WERI-Rb-1 (cell line): Measurements from ENCODE around the gene OR10R2.

Experiments used
- DNase-seq: peaks from one replicate; pipeline ENCODE4 v3.0.0-alpha.2; 2020
- H3K27ac ChIP-seq: fragments of 250-450 bp; sonication (Bioruptor Pico); 2 replicates; pipeline ENCODE4 v1.5.1; 2020; ENCODE audit warnings: mild to moderate bottlenecking, moderate library complexity
- H3K27me3 ChIP-seq: fragments of 250-450 bp; sonication (Bioruptor Pico); 2 replicates; pipeline ENCODE4 v1.5.1; 2021; ENCODE audit warnings: mild to moderate bottlenecking, low read depth, moderate library complexity; ENCODE audit not compliant: insufficient read depth, severe bottlenecking
- H3K36me3 ChIP-seq: fragments of 250-450 bp; sonication (Bioruptor Pico); 2 replicates; pipeline ENCODE4 v1.5.1; 2020; ENCODE audit warnings: mild to moderate bottlenecking, moderate library complexity
- H3K4me3 ChIP-seq: 2 replicates; pipeline ENCODE4 v1.5.1; 2011; ENCODE audit warnings: low read depth, mild to moderate bottlenecking, control low read depth, low read length
- H3K9me3 ChIP-seq: fragments of 250-450 bp; sonication (Bioruptor Pico); 2 replicates; pipeline ENCODE4 v1.5.1; 2021; ENCODE audit warnings: mild to moderate bottlenecking, moderate library complexity; ENCODE audit not compliant: severe bottlenecking
- TF ChIP-seq, protein P1 (sequence below): IDR thresholded peaks from 2 replicates; pipeline ENCODE4 v1.5.1; 2011; ENCODE audit warnings: low read depth, mild to moderate bottlenecking, control low read depth, inconsistent platforms, low read length

Gene OR10R2

DNA sequence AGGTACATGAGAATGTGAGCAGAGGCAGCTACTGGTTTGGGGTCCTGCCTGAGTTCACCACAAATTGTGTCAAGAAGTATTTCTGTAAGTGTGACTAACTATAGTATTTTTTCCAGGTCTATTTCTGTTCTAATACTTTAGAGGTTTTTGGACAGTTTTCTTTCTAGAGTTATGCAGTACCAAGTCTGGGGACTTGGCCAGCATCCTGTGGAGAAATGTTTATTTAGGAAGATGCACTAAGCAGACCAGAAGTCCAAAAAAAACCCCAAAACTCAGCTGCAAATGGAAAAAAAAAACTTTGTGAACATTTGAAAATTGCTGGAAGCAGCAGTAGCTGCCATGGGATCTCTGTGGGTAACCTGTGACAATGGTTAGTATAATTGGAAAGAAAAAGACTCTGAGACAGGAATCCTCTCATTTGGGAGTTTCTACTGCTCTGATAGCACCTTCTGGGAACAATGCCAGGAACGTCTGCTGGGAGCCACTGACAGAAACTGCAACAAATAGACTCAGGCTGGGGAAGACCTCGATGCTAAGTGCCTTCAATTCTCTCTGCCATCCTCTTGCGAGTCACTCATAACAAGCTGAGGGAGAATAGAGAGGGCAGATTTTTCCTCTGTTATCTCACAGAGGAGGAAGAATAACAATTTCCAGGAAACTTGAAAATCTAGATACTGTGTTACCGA, 37.6 kb downstream of the OR10R2 start:
- Histone ChIP-seq H3K27me3 (peaks cover 66% of the 10 kb centered on the region), H3K36me3 (no peaks in the 10 kb centered on the region)

DNA sequence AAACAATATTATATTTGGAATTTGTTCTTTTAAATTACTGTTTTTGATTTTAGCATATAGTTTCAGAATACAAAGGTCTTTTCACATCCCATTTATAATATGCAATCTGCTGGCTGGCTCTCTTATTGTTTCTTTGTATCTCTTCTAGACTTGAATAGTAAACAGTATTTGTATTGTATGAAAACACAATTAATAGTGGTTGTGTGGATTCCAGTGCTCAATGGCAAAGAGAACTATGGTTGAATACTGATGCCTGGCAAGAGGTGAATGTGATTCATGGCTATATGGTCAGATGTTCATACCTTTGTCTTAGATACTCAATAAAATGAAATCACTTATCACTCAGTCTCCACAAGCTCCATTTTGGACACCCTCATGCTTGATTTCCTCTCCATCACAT, 44.9 kb downstream of the OR10R2 start:
- Histone ChIP-seq H3K9me3 (no peaks in the 10 kb centered on the region), H3K36me3 (no peaks in the 10 kb centered on the region), H3K27ac (no peak overlapping the region), H3K27me3 (peaks cover 68% of the 10 kb centered on the region), H3K4me3 (no peak overlapping the region)
- TF ChIP-seq, protein P1, sequence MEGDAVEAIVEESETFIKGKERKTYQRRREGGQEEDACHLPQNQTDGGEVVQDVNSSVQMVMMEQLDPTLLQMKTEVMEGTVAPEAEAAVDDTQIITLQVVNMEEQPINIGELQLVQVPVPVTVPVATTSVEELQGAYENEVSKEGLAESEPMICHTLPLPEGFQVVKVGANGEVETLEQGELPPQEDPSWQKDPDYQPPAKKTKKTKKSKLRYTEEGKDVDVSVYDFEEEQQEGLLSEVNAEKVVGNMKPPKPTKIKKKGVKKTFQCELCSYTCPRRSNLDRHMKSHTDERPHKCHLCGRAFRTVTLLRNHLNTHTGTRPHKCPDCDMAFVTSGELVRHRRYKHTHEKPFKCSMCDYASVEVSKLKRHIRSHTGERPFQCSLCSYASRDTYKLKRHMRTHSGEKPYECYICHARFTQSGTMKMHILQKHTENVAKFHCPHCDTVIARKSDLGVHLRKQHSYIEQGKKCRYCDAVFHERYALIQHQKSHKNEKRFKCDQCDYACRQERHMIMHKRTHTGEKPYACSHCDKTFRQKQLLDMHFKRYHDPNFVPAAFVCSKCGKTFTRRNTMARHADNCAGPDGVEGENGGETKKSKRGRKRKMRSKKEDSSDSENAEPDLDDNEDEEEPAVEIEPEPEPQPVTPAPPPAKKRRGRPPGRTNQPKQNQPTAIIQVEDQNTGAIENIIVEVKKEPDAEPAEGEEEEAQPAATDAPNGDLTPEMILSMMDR: no peak
- no peak for DNase-seq

More for the DNA sequence above, 37.6 kb downstream of the OR10R2 start:
- TF ChIP-seq, protein P1: no peak
- H3K4me3 ChIP-seq: no peak overlapping the region
- H3K9me3 ChIP-seq: no peaks in the 10 kb centered on the region
- no peak for DNase-seq
- no peak overlapping the region for H3K27ac ChIP-seq

DNA sequence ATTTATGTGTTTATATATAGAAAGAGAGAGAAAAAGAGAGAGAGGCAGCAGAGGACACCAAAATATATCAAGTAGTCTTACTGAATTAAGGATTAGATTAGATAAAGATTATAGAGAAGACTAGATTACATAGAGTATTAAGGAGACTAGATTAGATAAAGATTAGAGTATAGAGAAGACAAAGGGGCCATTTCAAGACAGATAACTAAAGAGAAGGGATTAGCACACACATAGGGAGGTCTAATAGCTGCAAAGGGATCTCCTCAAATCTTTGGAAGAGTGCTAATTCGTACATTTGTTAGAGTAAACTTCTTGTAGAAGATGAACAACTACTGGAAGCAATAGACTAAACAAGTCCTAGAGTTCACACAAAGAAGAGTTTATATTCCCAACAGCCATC, 48.0 kb downstream of the OR10R2 start:
- no peaks in the 10 kb centered on the region for H3K36me3 ChIP-seq
- no peak overlapping the region for H3K4me3 ChIP-seq
- H3K9me3 ChIP-seq: no peaks in the 10 kb centered on the region
- TF ChIP-seq, protein P1: no peak
- H3K27ac ChIP-seq: no peak overlapping the region
- no peak for DNase-seq
- H3K27me3 ChIP-seq: peaks cover 80% of the 10 kb centered on the region

DNA sequence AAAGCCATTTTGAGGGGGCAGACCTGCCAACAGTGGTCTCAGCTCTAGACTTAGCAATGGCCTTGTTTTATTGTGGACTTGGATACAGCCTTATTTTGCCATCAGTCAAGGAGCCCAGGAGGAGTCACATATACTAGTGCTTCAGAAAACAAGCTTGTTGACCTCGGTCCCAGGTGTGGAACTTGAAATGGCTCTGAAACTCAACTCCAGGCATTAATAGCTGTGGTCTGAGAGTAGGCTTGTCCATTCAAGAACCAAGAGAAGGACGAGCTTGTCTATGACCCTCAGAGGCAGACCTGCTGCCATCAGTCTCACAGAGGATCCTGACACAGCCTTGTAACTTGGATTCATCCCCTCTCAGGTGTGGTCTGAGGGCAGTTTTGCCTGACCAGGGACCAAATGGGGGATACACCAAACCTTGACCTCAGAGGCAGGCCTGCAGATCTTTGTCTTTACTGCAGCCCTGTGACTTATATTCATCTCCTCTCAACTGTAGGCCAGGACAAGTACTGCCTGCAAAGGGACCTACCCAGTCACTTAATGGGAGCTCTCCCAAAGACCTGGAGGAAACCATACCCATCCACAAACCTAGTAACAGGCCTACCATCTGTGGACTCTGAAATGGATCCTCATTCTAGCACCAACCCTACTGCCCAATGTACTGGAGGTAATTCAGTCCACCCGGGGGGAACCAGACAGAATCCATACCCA, 49.1 kb downstream of the OR10R2 start:
- no peaks in the 10 kb centered on the region for H3K36me3 ChIP-seq
- TF ChIP-seq, protein P1: no peak
- DNase-seq: no peak
- H3K4me3 ChIP-seq: no peak overlapping the region
- no peaks in the 10 kb centered on the region for H3K9me3 ChIP-seq
- no peak overlapping the region for H3K27ac ChIP-seq
- H3K27me3 ChIP-seq: peaks cover 74% of the 10 kb centered on the region

DNA sequence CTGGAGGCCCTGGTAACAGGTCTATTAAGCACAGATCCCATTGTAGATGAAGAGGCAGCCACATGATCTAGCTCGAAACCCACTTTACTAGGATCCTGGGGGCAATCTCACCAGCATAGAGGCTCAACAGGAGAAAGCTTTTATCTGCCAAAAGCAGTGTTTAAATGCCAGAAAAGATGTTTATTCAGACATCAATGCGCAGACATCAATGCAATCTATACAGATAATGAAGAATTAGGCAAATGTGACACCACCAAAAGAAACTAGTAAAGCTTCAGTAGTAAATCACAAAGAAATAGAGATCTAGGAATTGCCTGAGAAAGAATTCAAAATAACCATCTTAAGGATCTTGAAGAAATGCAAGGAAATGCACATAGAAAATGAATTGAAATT, 49.6 kb downstream of the OR10R2 start:
- Histone ChIP-seq H3K4me3 (no peak overlapping the region), H3K36me3 (no peaks in the 10 kb centered on the region), H3K9me3 (no peaks in the 10 kb centered on the region), H3K27ac (no peak overlapping the region), H3K27me3 (peaks cover 68% of the 10 kb centered on the region)
- TF ChIP-seq, protein P1: no peak
- no peak for DNase-seq
